NB4 (cell line): Measurements from ENCODE around the gene MRGPRX3.
"Not testable (repeated sequence)": the region's sequence is repeated elsewhere in the genome, so short reads cannot be mapped to it uniquely, and the experiment has no call there.

Source experiments
- DNase-seq: peaks from one replicate; pipeline ENCODE4 v3.0.0; 2010; ENCODE audit warnings: low read depth
- H3K4me3 ChIP-seq: one replicate; pipeline ENCODE4 v1.5.1; 2011; ENCODE audit warnings: mild to moderate bottlenecking, low read depth, low read length, moderate library complexity
- CTCF ChIP-seq: IDR thresholded peaks from one replicate; pipeline ENCODE4 v1.5.1; 2012; ENCODE audit warnings: low read depth, low read length
- MAX ChIP-seq: IDR thresholded peaks from 2 replicates; pipeline ENCODE4 v1.6.1; 2011; ENCODE audit warnings: low read depth, low read length
- MYC ChIP-seq: IDR thresholded peaks from 2 replicates; pipeline ENCODE4 v1.6.1; 2011; ENCODE audit warnings: low read depth, low read length
- POLR2A ChIP-seq: IDR thresholded peaks from 2 replicates; pipeline ENCODE4 v1.6.1; 2011; ENCODE audit warnings: mild to moderate bottlenecking; ENCODE audit not compliant: insufficient read length; ENCODE audit errors: extremely low read depth

MRGPRX3 gene

GRCh38 chr11:18111005-18111404 is 21.4 kb upstream of the MRGPRX3 start:
- DNase-seq: no peak
- H3K4me3 ChIP-seq: no peak overlapping the region
- TF ChIP-seq POLR2A: no peak
- no peak for TF ChIP-seq MAX
- no peak for TF ChIP-seq MYC
- TF ChIP-seq CTCF: no peak

DNA sequence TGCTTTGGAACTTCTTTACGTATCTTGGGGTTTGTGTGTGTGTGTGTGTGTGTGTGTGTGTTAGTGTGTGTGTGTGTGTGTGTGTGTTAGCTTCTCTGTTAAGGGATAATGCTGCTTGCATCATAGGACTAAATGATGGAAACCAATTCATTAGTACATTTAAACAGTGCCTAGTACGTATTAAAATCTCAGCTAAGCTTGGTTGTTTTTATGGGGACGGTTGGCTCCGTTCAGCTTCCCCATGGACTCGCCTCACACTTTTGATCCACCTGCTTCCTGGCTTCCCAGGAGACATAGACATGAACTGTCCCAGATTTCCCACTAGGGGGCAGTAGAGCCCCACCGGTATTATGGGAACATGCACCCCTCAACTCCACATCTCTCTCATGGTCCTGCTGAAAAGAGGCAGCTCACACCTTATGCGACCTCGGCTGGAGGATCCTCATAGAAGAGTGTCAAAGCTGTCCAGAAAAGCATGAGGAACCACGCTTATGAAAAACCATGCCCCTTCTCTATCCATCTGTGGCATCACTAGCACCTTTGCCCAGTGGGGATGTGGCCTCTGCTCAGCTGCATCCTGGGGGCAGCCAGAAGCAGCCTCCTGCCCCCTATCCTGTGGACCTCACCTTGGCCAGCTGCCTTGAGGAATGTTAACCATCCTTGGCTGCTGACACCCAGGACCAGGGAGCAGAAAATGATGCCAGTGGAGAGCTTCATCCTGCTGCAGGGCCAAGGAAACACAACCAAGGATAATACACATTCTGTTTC is 16.8 kb upstream of the MRGPRX3 start:
- TF ChIP-seq MYC (peak; percentile 42; the same call in 1 of the 2 replicates), CTCF (peak; percentile 78), POLR2A (no peak), MAX (peak; percentile 46; the same call in 1 of the 2 replicates)
- DNase-seq: peak; percentile 73
- no peak overlapping the region for H3K4me3 ChIP-seq

DNA sequence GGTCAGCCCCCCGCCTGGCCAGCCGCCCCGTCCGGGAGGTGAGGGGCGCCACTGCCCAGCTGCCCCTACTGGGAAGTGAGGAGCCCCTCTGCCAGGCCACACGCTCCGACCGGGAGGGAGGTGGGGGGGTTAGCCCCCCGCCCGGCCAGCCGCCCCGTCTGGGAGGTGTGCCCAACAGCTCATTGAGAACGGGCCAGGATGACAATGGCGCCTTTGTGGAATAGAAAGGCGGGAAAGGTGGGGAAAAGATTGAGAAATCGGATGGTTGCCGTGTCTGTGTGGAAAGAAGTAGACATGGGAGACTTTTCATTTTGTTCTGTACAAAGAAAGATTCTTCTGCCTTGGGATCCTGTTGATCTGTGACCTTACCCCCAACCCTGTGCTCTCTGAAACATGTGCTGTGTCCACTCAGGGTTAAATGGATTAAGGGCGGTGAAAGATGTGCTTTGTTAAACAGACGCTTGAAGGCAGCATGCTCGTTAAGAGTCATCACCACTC is 11.0 kb upstream of the MRGPRX3 start:
- not testable (repeated sequence) for H3K4me3 ChIP-seq, DNase-seq

DNA sequence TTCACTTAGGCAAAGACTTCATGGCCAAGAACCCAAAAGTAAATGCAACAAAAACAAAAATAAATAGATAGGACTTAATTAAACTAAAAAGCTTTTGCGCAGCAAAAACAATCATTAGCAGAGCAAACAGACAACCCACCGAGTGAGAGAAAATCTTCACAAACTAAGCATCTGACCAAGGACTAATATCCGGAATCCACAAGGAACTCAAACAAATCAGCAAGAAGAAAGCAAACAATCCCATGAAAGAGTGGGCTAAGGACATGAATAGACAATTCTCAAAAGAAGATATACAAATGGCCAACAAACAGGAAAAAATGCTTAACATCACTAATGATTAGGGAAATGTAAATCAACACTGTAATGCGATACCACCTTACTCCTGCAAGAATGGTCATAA is 1.3 kb upstream of the MRGPRX3 start:
- DNase-seq, H3K4me3 ChIP-seq: not testable (repeated sequence)

DNA sequence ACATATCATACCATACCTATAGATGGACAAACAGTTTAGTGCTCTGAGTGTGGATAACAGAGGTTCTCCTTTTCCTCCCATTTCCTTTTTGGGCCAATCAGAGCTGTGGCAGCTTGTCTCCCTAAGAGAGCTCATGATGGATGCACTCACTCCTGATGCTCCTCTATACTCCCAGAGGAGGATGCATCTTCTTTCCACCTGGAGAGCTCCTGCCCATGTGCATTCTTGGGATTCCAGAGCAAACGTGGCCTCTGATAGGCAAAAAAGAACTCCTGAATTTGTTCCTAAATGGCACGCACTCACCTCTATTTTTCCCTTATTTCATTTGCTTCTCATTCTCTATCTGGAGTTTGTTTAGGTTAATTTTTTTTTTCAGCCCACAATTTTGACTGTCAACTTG is 2.9 kb downstream of the MRGPRX3 start:
- no peak overlapping the region for H3K4me3 ChIP-seq
- TF ChIP-seq MYC (no peak), POLR2A (no peak), CTCF (no peak), MAX (no peak)
- no peak for DNase-seq

DNA sequence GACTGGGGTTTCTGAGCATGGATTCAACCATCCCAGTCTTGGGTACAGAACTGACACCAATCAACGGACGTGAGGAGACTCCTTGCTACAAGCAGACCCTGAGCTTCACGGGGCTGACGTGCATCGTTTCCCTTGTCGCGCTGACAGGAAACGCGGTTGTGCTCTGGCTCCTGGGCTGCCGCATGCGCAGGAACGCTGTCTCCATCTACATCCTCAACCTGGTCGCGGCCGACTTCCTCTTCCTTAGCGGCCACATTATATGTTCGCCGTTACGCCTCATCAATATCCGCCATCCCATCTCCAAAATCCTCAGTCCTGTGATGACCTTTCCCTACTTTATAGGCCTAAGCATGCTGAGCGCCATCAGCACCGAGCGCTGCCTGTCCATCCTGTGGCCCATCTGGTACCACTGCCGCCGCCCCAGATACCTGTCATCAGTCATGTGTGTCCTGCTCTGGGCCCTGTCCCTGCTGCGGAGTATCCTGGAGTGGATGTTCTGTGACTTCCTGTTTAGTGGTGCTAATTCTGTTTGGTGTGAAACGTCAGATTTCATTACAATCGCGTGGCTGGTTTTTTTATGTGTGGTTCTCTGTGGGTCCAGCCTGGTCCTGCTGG is 4.9 kb downstream of the MRGPRX3 start:
- DNase-seq: no peak
- TF ChIP-seq MAX (no peak), CTCF (no peak), POLR2A (no peak), MYC (no peak)
- no peak overlapping the region for H3K4me3 ChIP-seq

DNA sequence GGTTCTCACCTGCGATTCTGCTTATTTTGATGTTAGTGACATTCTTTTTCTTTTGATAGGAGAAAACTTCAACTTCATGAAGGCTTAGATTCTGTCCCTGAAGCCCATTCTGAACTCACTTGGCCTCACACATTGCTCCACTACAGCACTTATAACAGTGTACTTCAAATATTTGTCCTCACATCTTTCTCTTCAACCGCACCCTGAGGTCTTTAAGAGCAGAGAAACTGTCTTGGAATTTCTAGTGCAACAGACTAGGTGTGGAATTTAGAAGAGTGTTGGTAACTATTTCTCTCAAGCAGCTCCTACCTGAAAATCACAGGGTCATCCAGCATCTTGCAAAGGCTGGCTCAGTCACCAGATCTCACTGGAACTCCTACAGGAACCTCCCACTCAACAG is 7.8 kb downstream of the MRGPRX3 start:
- TF ChIP-seq POLR2A (no peak), CTCF (no peak), MYC (no peak), MAX (no peak)
- DNase-seq: no peak
- H3K4me3 ChIP-seq: no peak overlapping the region
